Measurements from ENCODE around the gene ADGRG1. TPM values are rescaled to one million over a fixed set of nuclear protein-coding genes. Genes with fewer than 3 reads are reported as not detected.

ADGRG1 gene
- total RNA-seq, 2 donors from 2014 or later: 81.2 to 111 TPM

DNA sequence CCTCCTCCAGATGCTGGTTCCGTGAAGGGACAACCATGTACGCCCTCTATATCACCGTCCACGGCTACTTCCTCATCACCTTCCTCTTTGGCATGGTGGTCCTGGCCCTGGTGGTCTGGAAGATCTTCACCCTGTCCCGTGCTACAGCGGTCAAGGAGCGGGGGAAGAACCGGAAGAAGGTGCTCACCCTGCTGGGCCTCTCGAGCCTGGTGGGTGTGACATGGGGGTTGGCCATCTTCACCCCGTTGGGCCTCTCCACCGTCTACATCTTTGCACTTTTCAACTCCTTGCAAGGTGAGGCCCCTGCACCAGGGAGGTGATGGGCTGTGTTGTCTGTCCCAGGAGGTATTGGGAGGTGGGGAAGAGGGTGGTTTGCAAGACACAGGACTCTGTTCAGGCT lies 57.2 kb downstream of the ADGRG1 start:
- intact Hi-C loops (cut with DNase I, micrococcal nuclease): no loop called here
- DNase-seq (no peak), ATAC-seq (no peak)

- ATAC-seq: no peak
- intact Hi-C loops (cut with DNase I, micrococcal nuclease): no loop called here
- no peak for DNase-seq
Measured at GRCh38 chr16:57686577-57686976, 58.1 kb downstream of the ADGRG1 start.

GRCh38 chr16:57687363-57687929 lies 59.0 kb downstream of the ADGRG1 start:
- ATAC-seq: no peak
- no peak for DNase-seq
- intact Hi-C loops (cut with DNase I, micrococcal nuclease): no loop called here

- DNase-seq (no peak), ATAC-seq (no peak)
- intact Hi-C loops (cut with DNase I, micrococcal nuclease): no loop called here
Measured at GRCh38 chr16:57688487-57688986, 60.1 kb downstream of the ADGRG1 start.

DNA sequence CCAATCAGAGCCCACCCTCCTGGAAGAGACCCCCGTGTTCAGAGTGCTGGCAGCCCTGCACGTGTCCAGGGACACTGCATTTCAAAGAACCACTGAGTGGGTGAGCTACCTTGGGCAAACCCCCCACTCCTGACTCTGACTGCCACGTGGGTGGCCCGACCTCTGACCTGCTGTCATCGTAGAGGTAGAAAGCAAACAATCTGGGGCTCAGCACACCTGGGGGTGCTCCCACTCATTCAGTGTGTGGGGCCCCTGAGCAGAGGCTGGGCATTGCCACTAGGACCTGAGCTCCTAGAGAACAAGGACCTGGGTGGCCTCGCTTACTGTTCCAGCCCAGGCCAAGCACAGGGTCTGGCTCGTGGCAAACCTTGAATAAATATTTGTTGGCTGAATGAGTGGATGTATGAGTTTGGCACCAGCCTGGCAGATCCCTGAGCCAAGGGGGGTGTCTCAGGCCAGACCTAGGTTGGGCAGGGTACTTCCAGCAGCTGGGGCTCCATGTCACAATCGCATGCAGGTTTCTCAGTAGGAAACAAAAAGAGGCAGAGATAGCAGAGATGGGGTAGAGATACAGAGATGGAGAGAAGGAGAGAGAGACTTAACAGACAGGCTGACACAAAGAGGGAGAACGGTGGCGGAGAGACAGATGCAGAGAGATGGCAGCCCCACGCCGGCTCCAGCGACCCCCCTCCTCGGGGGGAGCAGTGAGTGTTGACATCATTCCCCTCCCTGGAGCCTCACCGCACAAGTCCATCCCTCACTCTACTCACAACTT lies 60.7 kb downstream of the ADGRG1 start:
- ATAC-seq (no peak), DNase-seq (no peak)
- intact Hi-C loops (cut with DNase I, micrococcal nuclease): no loop called here

DNA sequence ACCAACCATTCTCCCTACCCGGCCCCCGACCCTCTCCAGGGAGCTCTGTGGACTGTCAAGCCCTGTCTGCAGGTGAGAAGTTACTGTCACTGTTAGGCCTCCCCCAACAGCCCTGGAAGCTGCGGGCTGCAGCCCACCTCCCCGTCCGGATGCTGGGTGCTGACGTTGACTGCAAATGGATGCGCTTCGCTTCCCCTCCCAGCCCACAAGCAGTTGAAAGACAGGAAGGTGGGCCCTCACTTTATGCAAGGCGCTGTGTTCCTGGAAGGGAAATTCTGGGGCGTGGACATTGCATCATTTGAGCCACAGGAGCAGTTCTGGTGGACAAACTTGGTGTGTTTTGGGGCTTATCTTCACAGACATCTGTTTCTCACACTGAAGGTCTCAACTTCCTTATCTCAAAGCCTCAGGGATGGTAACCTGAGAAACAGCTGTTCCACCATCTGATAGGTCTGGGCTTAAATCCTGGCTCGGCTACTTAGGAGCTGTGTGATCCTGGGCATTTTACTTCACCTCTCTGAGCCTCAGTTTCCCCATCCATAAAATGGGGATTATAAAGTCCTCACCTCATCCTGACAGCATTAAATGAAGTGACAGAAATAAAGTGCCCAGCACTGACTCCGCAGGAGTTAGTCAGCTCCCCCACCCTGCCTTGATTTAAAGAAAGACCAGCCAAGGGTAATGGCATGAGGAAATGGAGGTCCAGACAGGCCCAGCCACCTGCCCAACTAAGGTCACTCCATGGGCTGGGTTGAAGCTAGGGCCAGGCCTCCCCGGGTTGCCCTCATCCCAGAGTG lies 61.5 kb downstream of the ADGRG1 start:
- DNase-seq (no peak), ATAC-seq (no peak)
- intact Hi-C loops (cut with DNase I, micrococcal nuclease): no loop called here

DNA sequence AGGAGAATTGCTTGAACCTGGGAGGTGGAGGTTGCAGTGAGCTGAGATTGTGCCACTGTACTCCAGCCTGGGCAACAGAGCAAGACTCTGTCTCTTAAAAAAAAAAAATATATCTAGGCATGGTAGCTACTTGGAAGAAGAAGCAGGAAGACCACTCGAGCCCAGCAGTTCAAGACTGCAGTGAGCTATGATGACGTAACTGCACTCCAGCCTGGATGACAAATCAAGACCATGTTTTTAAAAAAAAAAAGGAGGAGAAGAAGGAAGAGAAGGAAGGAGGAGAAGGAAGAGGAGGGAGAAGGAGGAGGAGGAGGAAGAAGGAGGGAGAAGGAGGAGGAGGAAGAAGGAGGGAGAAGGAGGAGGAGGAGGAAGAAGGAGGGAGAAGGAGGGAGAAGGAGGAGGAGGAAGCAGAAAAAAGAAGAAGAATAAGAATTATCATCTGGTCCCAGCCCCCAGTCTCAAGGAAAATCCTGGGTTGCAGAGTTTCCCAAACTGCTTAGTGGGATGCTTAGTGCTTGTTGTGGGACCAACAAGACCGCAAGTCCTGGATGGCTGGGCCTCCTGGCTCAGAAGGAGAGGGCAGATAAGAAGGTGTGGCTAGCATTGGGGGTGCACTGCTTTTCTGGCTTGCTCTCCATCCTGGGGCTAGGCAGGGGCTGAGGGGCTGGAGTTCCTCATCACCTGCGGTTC lies 62.5 kb downstream of the ADGRG1 start:
- DNase-seq (no peak), ATAC-seq (no peak)
- intact Hi-C loops (cut with DNase I, micrococcal nuclease): no loop called here

GRCh38 chr16:57692636-57693035 lies 64.2 kb downstream of the ADGRG1 start:
- DNase-seq (no peak), ATAC-seq (no peak)
- intact Hi-C loops (cut with DNase I, micrococcal nuclease): no loop called here

DNA sequence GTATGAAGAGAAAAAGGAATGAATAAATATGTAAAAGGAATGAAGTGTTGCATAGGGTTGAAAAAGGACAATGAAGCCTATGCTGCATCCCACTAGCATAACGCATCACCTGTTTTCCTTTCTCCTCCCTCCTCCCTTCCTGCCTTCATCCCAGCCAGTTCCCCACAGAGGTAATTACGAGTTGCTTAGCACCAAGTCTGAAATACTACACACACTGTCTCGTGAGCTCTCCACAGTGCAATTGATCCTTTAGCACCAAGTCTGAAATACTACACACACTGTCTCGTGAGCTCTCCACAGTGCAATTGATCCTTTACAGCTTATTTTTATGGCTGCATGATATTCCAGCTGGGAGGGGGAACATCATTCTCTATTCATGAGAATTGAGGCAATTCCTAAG lies 65.1 kb downstream of the ADGRG1 start:
- intact Hi-C loops (cut with DNase I, micrococcal nuclease): no loop called here
- DNase-seq: no peak
- ATAC-seq: no peak

- ATAC-seq (no peak), DNase-seq (no peak)
- intact Hi-C loops (cut with DNase I, micrococcal nuclease): no loop called here
Measured at GRCh38 chr16:57694231-57694724, 65.8 kb downstream of the ADGRG1 start.

DNA sequence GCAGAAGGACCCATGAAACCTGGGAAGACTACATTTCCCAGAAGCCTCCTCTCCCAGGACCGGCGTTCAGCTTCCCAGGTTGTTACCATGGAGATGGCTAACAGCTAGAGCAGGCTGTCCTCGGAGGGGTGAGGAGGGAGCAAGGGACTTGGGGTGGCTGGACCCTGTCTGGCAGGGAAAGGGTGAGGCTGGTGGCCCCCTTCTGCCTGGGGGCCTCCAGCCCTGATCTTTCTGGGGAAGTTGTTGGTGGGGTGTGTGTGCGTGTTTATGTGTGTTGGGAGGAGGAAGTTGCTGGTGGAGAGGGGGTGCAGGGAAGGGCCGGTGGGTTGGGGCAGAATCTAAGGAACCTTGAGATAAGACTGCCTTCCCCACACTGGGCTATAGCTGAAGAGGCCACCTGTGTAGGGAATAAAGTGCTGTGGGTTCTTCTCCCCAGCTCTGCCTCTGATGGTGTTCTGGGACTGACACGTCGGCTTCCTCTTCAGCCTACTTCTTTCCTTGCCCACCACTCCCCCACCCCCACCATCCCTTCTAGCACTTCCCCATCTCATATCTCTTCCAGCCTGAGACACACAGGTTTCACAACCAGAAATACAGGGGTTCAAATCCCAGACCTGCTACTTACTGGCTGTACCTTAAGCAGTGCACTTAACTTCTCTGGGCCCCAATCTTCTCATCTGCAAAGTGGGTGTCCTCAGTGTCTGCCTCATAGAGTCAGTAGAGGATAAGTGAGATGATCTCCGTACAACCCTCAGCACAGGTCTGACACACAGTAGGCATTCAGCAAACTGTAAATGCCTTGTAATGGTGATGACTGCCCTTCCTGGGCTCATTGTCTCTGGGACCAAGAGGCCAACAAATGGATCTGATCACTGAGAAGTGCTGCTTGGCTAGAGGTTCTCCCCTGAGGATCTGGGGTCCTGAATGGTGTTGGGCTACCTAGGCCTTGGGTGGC lies 66.6 kb downstream of the ADGRG1 start, which contains the start of gene DRC7:
DRC7 (plus strand) TSS at position 82 of the 955 bp plus-strand sequence. CDS start 3,144 bp downstream, outside the sequence.
- DNase-seq: peak in 1 of 2 donors; percentile 17
- peak; percentile 82 for ATAC-seq
- intact Hi-C loops (cut with DNase I, micrococcal nuclease): no loop called here

DNA sequence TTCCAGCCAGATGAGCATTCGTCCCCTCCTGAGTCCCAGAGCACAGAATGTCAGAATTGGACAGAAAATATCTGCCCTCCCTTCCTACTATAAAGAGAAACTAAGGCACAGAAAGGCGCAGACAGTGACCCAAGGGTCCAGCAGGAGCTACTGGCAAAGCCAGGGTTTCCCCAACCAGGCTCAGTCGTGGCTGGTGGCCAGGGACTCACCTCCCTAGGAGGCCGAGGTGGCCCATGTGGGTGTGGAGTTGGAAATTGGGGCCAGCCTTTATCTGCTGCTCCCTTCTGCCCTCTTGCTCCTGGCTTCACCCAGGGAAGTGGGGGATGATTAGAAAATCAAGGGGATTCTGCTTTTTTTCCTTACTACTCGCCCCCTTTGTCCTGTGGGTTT lies 67.2 kb downstream of the ADGRG1 start:
- DNase-seq (no peak), ATAC-seq (no peak)
- intact Hi-C loops (cut with DNase I, micrococcal nuclease): no loop called here

DNA sequence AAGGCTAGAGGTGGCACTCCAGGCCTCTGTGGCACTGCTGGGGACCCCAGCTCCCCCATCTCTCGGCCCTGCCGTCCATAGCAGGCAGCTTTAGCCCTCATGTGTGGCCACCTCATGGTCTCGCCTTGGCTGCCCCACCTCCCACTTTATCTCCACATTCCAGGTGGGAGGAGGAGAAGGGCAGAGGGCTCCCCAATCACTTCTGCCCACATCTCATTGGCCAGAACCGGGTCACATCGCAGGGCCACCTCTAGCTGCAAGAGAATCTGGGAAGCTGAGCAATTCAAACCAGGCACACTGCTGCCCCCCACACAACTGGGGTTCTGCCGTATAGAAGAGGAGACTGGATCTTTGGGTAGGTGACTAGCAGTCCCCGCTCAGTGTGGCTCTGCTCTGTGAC lies 67.8 kb downstream of the ADGRG1 start:
- DNase-seq (no peak), ATAC-seq (no peak)
- intact Hi-C loops (cut with DNase I, micrococcal nuclease): no loop called here

DNA sequence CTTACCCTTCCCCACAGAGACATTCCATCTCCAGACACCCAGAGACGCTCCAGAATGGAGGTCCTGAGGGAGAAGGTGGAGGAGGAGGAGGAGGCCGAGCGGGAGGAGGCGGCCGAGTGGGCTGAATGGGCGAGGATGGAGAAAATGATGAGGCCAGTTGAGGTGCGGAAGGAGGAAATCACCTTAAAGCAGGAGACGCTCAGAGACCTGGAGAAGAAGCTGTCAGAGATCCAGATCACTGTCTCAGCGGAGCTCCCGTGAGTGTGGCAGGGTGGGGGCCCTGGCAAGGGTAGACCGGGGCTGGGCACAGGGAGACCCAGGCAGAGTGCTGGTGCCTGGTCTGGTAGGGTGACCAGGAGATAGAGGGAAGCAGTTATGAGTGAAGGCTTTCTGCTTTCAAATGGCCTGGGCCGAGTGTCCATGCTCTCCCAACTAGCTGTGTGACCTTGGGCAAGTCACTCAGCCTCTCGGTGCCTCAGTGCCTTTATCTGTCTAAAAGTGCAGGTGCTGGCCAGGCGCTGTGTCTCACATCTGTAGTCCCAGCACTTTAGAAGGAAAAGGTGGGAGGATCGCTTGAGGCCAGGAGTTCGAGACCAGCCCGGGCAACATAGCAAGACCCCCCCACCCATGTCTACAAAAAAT lies 69.6 kb downstream of the ADGRG1 start:
- ATAC-seq (no peak), DNase-seq (no peak)
- intact Hi-C loops (cut with DNase I, micrococcal nuclease): no loop called here

- ATAC-seq (no peak), DNase-seq (no peak)
Measured at GRCh38 chr16:57698812-57699405, 70.5 kb downstream of the ADGRG1 start.

GRCh38 chr16:57699481-57699880 lies 71.1 kb downstream of the ADGRG1 start:
- no peak for ATAC-seq
- intact Hi-C loops (cut with DNase I, micrococcal nuclease): no loop called here
- DNase-seq: no peak

More at GRCh38 chr16:57698812-57699405, 70.5 kb downstream of the ADGRG1 start:
- intact Hi-C loops (cut with DNase I, micrococcal nuclease): no loop called here

GRCh38 chr16:57699899-57700298 lies 71.5 kb downstream of the ADGRG1 start:
- ATAC-seq (no peak), DNase-seq (no peak)
- intact Hi-C loops (cut with DNase I, micrococcal nuclease): no loop called here

Measured in left colon (tissue), 2 donors.